Measurements from ENCODE around the gene SERP1. TPM values are rescaled to one million over a fixed set of nuclear protein-coding genes. Genes with fewer than 3 reads are reported as not detected.

SERP1 gene
- total RNA-seq, 1 donor from 2014 or later, result 360 TPM

DNA sequence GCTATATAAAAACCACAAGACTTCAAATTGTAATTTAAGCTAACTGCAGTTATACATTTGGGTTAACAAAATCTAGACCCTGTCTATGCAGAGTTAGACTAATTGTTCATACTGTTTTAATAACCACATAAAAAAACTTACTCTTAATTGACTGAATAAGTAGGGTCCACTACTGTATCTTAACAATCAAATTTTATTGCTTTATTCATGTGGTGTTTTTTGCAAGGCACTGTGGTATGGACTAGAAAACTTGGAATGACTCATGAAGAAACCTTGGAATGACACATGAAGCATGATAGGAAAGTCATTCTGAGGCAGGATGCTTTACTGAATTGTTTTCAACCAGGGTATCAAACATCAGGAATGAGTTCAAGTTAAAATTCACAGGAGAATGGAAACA lies 2.3 kb downstream of the SERP1 start:
- Histone ChIP-seq H3K4me3 (ENCODE audit: low read depth, low read length) (no peak overlapping the region), H3K36me3 (ENCODE audit: control insufficient read depth, insufficient read depth, low read length) (no peaks in the 10 kb centered on the region)
- TF ChIP-seq, protein P1, sequence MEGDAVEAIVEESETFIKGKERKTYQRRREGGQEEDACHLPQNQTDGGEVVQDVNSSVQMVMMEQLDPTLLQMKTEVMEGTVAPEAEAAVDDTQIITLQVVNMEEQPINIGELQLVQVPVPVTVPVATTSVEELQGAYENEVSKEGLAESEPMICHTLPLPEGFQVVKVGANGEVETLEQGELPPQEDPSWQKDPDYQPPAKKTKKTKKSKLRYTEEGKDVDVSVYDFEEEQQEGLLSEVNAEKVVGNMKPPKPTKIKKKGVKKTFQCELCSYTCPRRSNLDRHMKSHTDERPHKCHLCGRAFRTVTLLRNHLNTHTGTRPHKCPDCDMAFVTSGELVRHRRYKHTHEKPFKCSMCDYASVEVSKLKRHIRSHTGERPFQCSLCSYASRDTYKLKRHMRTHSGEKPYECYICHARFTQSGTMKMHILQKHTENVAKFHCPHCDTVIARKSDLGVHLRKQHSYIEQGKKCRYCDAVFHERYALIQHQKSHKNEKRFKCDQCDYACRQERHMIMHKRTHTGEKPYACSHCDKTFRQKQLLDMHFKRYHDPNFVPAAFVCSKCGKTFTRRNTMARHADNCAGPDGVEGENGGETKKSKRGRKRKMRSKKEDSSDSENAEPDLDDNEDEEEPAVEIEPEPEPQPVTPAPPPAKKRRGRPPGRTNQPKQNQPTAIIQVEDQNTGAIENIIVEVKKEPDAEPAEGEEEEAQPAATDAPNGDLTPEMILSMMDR (IDR thresholded peaks at IDR 0.05; ENCODE audit: insufficient read depth, low read length, poor library complexity, severe bottlenecking), result no peak

DNA sequence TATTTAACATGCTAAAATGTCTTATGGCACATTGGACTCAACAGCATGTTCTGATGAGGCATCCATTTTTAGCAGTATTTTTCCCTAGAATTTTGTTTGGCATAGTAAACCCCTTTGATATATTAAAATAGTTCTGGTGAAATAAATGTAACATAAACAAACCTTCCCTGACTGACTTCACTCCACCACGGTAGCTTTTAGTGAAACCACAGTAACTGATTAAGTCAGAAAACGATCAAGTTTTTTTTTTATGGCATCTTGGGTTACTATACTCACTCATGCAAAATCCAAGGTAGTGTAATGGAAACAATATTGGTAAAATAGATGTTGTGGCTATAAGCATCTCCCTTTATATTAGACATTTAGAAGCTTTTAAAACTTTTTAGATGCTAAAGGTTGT lies 2.8 kb downstream of the SERP1 start:
- no peak overlapping the region for H3K4me3 ChIP-seq (ENCODE audit: low read depth, low read length)
- no peak for DNase-seq (ENCODE audit: low read depth)
- TF ChIP-seq, protein P1 (IDR thresholded peaks at IDR 0.05; ENCODE audit: insufficient read depth, low read length, poor library complexity, severe bottlenecking), result no peak
- no peaks in the 10 kb centered on the region for H3K27me3 ChIP-seq (ENCODE audit: control insufficient read depth, insufficient read depth, low read length)
- no peaks in the 10 kb centered on the region for H3K36me3 ChIP-seq (ENCODE audit: control insufficient read depth, insufficient read depth, low read length)

More for the DNA sequence above, 2.3 kb downstream of the SERP1 start:
- no peaks in the 10 kb centered on the region for H3K27me3 ChIP-seq (ENCODE audit: control insufficient read depth, insufficient read depth, low read length)
- peak; percentile 32 for DNase-seq (ENCODE audit: low read depth)

DNA sequence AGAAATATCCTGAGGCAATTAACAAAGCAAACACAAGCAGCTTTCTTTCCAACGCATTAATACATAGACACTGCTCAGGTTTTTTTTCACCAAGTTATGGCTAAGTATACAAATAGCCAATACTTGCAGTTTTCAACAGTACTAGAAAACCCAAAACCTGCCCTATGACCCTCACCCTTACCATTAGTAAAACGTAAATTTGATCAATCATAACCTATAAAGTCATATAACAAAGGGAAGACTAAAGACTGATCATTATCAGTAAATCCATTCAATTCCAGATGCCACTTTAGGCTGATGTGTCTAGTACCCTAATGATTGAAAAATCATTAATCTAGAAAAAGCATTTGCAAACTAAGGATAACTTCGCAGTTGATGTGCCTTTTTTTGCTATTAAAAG lies 3.2 kb downstream of the SERP1 start:
- TF ChIP-seq, protein P1 (IDR thresholded peaks at IDR 0.05; ENCODE audit: insufficient read depth, low read length, poor library complexity, severe bottlenecking), result no peak
- no peak for DNase-seq (ENCODE audit: low read depth)

DNA sequence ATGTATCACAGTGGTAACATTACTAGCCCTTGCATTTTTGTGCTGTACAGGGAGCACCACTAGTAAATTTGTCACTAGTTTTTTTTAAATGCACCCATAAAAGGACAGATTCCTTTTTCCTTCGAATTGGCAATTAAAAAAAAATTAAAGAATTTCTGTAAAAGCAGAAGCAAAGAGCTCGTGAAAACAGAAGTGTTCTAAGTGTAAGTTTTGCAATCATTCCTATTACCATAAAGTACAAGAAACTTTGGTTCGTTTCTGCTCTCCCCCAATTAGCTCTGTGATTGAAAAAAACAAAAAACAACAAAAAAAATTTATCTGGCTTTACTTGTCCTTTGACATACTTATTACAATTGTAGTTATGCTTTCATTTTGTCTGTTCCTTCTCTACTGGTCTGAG lies 5.3 kb downstream of the SERP1 start:
- no peaks in the 10 kb centered on the region for H3K27me3 ChIP-seq (ENCODE audit: control insufficient read depth, insufficient read depth, low read length)
- no peak for DNase-seq (ENCODE audit: low read depth)
- H3K4me3 ChIP-seq (ENCODE audit: low read depth, low read length), result no peak overlapping the region
- TF ChIP-seq, protein P1 (IDR thresholded peaks at IDR 0.05; ENCODE audit: insufficient read depth, low read length, poor library complexity, severe bottlenecking), result no peak
- H3K36me3 ChIP-seq (ENCODE audit: control insufficient read depth, insufficient read depth, low read length), result no peaks in the 10 kb centered on the region

More for the DNA sequence above, 3.2 kb downstream of the SERP1 start:
- Histone ChIP-seq H3K36me3 (ENCODE audit: control insufficient read depth, insufficient read depth, low read length) (no peaks in the 10 kb centered on the region), H3K4me3 (ENCODE audit: low read depth, low read length) (no peak overlapping the region), H3K27me3 (ENCODE audit: control insufficient read depth, insufficient read depth, low read length) (no peaks in the 10 kb centered on the region)

DNA sequence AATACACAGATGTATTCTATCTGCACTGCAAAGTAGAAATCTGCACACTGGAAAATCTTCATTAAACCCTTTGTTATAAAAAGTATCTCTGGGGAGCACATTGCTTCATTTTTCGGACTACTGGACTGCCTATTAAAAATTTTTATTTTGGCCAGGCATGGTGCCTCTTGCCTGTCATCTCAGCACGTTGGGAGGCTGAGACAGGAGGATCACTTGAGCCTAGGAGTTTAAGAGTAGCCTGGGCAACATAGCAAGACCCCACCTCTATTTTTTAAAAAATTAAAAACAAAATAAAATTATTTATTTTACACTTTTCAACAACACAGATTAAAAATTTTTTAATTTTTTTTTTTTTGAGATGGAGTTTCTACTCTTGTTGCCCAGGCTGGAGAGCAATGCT lies 6.0 kb downstream of the SERP1 start:
- no peak overlapping the region for H3K4me3 ChIP-seq (ENCODE audit: low read depth, low read length)
- DNase-seq (ENCODE audit: low read depth), result no peak
- H3K27me3 ChIP-seq (ENCODE audit: control insufficient read depth, insufficient read depth, low read length), result no peaks in the 10 kb centered on the region
- TF ChIP-seq, protein P1 (IDR thresholded peaks at IDR 0.05; ENCODE audit: insufficient read depth, low read length, poor library complexity, severe bottlenecking), result no peak
- H3K36me3 ChIP-seq (ENCODE audit: control insufficient read depth, insufficient read depth, low read length), result no peaks in the 10 kb centered on the region
